ENCODE measurements around the gene TBC1D2B.

- no peak for TF ChIP-seq POLR2A (IDR thresholded peaks at IDR 0.05)
- no peak for TF ChIP-seq CTCF (IDR thresholded peaks at IDR 0.05)
Measured at GRCh38 chr15:78001656-78002055, 75.9 kb downstream of the TBC1D2B start.

Measured in heart left ventricle (tissue), 13 donors.